ENCODE results near the gene GLT1D1. TPM values are rescaled to one million over a fixed set of nuclear protein-coding genes. Genes with fewer than 3 reads are reported as not detected.

GLT1D1 gene
- total RNA-seq, 4 donors from 2014 or later: 1.0 to 4.9 (median 3.0) TPM

DNA sequence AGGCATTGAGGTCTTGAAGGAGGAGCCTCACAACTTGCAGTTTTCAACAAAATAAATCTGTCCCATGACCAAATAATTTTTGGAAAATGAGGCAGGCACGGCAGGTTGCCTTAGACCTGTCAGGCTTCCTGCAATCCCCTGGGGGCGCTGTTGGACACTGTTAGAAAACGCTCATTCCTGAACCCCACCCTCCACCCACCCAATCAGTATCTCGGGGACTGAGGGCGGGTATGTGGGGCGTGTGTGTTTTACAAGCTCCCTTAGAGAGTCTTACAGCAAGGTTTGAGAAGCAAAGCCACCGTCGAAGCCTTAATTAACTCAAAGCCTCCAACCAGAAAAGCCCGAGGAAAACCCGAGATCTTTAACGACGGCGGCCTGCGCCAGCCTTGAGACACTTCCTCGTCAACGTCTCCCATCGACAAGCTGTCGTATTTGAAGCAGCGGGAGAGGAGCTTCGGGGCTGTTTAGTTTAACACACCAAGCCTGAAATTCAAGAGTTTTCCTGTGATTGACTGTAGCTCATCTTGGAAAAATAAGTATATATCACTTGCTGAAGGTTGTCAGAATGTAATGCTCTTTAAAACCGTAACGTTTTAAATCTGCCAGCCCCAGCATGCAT, 123.0 kb downstream of the GLT1D1 start:
- Histone ChIP-seq H3K36me3 (no peaks in the 10 kb centered on the region), H3K27me3 (peaks cover 28 to 41% (median 29%) of the 10 kb centered on the region in 3 donors), H3K4me3 (no peak overlapping the region), H3K4me1 (no peaks in the 10 kb centered on the region), H3K9me3 (no peaks in the 10 kb centered on the region), H3K27ac (no peak overlapping the region)
- intact Hi-C loops (cut with DNase I; ENCODE audit: low total_unique reads) (no loop called here), in situ Hi-C loops (cut with MboI; ENCODE audit: low sequenced_read_pairs in 4 of 4) (no loop called here)
- no peak for ATAC-seq
- TF ChIP-seq POLR2A (IDR thresholded peaks at IDR 0.05): no peak
- TF ChIP-seq, protein P1, sequence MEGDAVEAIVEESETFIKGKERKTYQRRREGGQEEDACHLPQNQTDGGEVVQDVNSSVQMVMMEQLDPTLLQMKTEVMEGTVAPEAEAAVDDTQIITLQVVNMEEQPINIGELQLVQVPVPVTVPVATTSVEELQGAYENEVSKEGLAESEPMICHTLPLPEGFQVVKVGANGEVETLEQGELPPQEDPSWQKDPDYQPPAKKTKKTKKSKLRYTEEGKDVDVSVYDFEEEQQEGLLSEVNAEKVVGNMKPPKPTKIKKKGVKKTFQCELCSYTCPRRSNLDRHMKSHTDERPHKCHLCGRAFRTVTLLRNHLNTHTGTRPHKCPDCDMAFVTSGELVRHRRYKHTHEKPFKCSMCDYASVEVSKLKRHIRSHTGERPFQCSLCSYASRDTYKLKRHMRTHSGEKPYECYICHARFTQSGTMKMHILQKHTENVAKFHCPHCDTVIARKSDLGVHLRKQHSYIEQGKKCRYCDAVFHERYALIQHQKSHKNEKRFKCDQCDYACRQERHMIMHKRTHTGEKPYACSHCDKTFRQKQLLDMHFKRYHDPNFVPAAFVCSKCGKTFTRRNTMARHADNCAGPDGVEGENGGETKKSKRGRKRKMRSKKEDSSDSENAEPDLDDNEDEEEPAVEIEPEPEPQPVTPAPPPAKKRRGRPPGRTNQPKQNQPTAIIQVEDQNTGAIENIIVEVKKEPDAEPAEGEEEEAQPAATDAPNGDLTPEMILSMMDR (IDR thresholded peaks at IDR 0.05 in 4 of 5, conservative IDR thresholded peaks at IDR 0.05 in 1 of 5): peak in 1 of 5 experiments; percentile 25
- no peak for DNase-seq

- Histone ChIP-seq H3K27ac (no peak overlapping the region), H3K4me3 (no peak overlapping the region), H3K27me3 (peaks cover 22 to 34% (median 24%) of the 10 kb centered on the region in 3 donors), H3K4me1 (no peaks in the 10 kb centered on the region), H3K9me3 (no peaks in the 10 kb centered on the region), H3K36me3 (no peaks in the 10 kb centered on the region)
- ATAC-seq (no peak), DNase-seq (no peak)
- in situ Hi-C loops (cut with MboI; ENCODE audit: low sequenced_read_pairs in 4 of 4) (no loop called here), intact Hi-C loops (cut with DNase I; ENCODE audit: low total_unique reads) (no loop called here)
- no peak for TF ChIP-seq POLR2A (IDR thresholded peaks at IDR 0.05)
- TF ChIP-seq, protein P1 (IDR thresholded peaks at IDR 0.05 in 4 of 5, conservative IDR thresholded peaks at IDR 0.05 in 1 of 5): no peak
These were observed 124.2 kb downstream of the GLT1D1 start for GRCh38 chr12:128977441-128977840.

GRCh38 chr12:128978067-128978466, 124.8 kb downstream of the GLT1D1 start:
- Histone ChIP-seq H3K4me3 (no peak overlapping the region), H3K9me3 (no peaks in the 10 kb centered on the region), H3K36me3 (no peaks in the 10 kb centered on the region), H3K4me1 (no peaks in the 10 kb centered on the region), H3K27ac (no peak overlapping the region), H3K27me3 (peaks cover 22 to 32% (median 24%) of the 10 kb centered on the region in 3 donors)
- in situ Hi-C loops (cut with MboI; ENCODE audit: low sequenced_read_pairs in 4 of 4): no loop called here
- ATAC-seq (no peak), DNase-seq (no peak)
- TF ChIP-seq, protein P1 (IDR thresholded peaks at IDR 0.05 in 4 of 5, conservative IDR thresholded peaks at IDR 0.05 in 1 of 5): no peak
- no peak for TF ChIP-seq POLR2A (IDR thresholded peaks at IDR 0.05)
- intact Hi-C loops (cut with DNase I; ENCODE audit: low total_unique reads): no loop called here

- in situ Hi-C loops (cut with MboI; ENCODE audit: low sequenced_read_pairs in 4 of 4): no loop called here
These were observed 127.3 kb downstream of the GLT1D1 start for GRCh38 chr12:128980623-128981022.

More at GRCh38 chr12:128980623-128981022, 127.3 kb downstream of the GLT1D1 start:
- no peak for DNase-seq
- no peaks in the 10 kb centered on the region for H3K9me3 ChIP-seq
- no peak for TF ChIP-seq POLR2A (IDR thresholded peaks at IDR 0.05)
- TF ChIP-seq, protein P1 (IDR thresholded peaks at IDR 0.05 in 4 of 5, conservative IDR thresholded peaks at IDR 0.05 in 1 of 5): no peak
- H3K27me3 ChIP-seq: peaks cover 10 to 17% (median 12%) of the 10 kb centered on the region in 3 donors
- intact Hi-C loops (cut with DNase I; ENCODE audit: low total_unique reads): no loop called here
- ATAC-seq: no peak
- no peak overlapping the region for H3K27ac ChIP-seq
- no peak overlapping the region for H3K4me3 ChIP-seq
- no peaks in the 10 kb centered on the region for H3K36me3 ChIP-seq
- no peaks in the 10 kb centered on the region for H3K4me1 ChIP-seq

All from gastrocnemius medialis (tissue), 4 donors.